HG03460 (cell line): ENCODE results near the gene CINP.
"Not testable (repeated sequence)": the region's sequence is repeated elsewhere in the genome, so short reads cannot be mapped to it uniquely, and the experiment has no call there.

ENCODE experiments used
- ATAC-seq: cut with Tn5 transposase; IDR thresholded peaks from one replicate; pipeline ENCODE4 v1.9.1; 2021; ENCODE audit not compliant: unreplicated experiment

CINP gene

GRCh38 chr14:102321456-102322422 is 41.0 kb downstream of the CINP start:
- no peak for ATAC-seq

GRCh38 chr14:102320671-102321455 is 41.8 kb downstream of the CINP start:
- ATAC-seq: no peak

GRCh38 chr14:102320033-102320660 is 42.5 kb downstream of the CINP start:
- ATAC-seq: peak; percentile 29

- peak; percentile 46 for ATAC-seq
These were observed 43.2 kb downstream of the CINP start, which contains the start of gene ZNF839 for GRCh38 chr14:102319351-102320032. TSS of gene ZNF839 (plus strand) at chr14:102319746. CDS start at chr14:102319766, 20 bp downstream.

GRCh38 chr14:102318781-102319276 is 43.9 kb downstream of the CINP start:
- ATAC-seq: no peak

- ATAC-seq: no peak
These were observed 45.0 kb downstream of the CINP start for GRCh38 chr14:102317564-102318248.

GRCh38 chr14:102316743-102317563 is 45.7 kb downstream of the CINP start:
- peak; percentile 54 for ATAC-seq

- ATAC-seq: no peak
These were observed 46.4 kb downstream of the CINP start for GRCh38 chr14:102316338-102316742.

- ATAC-seq: no peak
These were observed 47.6 kb downstream of the CINP start for GRCh38 chr14:102315121-102315520.

GRCh38 chr14:102314242-102315011 is 48.3 kb downstream of the CINP start:
- peak; percentile 57 for ATAC-seq

- ATAC-seq: peak; percentile 97
These were observed 57.8 kb downstream of the CINP start, which contains the start of gene MOK for GRCh38 chr14:102304611-102305506. TSS of gene MOK (minus strand) at chr14:102305164. CDS start at chr14:102304968, 196 bp downstream.

- no peak for ATAC-seq
These were observed 59.0 kb downstream of the CINP start for GRCh38 chr14:102303664-102304063.

- not testable (repeated sequence) for ATAC-seq
These were observed 64.2 kb downstream of the CINP start for GRCh38 chr14:102298303-102299070.
